ENCODE results near the gene ZNF19.
"Not testable (repeated sequence)": the region's sequence is repeated elsewhere in the genome, so short reads cannot be mapped to it uniquely, and the experiment has no call there.

DNA sequence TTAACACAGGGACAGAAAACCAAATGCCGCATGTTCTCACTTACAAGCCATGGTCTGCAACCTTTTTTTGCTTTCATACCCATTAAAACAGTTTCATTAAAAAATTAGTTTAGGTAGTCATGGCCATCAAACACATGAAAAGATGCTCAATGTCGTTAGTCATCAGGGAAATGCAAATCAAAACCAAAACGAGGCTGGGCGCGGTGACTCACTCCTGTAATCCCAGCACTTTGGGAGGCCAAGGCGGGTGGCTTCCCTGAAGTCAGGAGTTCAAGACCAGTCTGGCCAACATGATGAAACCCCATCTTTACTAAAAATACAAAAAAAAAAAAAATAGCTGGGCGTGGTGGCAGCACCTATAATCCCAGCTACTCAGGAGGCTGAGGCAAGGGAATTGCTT lies 14.9 kb upstream of the ZNF19 start:
- TF ChIP-seq, protein P1, sequence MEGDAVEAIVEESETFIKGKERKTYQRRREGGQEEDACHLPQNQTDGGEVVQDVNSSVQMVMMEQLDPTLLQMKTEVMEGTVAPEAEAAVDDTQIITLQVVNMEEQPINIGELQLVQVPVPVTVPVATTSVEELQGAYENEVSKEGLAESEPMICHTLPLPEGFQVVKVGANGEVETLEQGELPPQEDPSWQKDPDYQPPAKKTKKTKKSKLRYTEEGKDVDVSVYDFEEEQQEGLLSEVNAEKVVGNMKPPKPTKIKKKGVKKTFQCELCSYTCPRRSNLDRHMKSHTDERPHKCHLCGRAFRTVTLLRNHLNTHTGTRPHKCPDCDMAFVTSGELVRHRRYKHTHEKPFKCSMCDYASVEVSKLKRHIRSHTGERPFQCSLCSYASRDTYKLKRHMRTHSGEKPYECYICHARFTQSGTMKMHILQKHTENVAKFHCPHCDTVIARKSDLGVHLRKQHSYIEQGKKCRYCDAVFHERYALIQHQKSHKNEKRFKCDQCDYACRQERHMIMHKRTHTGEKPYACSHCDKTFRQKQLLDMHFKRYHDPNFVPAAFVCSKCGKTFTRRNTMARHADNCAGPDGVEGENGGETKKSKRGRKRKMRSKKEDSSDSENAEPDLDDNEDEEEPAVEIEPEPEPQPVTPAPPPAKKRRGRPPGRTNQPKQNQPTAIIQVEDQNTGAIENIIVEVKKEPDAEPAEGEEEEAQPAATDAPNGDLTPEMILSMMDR (conservative IDR thresholded peaks at IDR 0.05; ENCODE audit: low read length), result not testable (repeated sequence)
- not testable (repeated sequence) for TF ChIP-seq EZH2phosphoT487 (IDR thresholded peaks at IDR 0.05; ENCODE audit: borderline replicate concordance, low read depth, low read length)

Data from OCI-LY7 (cell line).